Tibial artery (tissue), 4 donors: ENCODE data around the gene MAPK1.
A peak's percentile ranks its signal among the peaks of the same experiment; 100 is the strongest.
"Not testable (repeated sequence)": the region's sequence is repeated elsewhere in the genome, so short reads cannot be mapped to it uniquely, and the experiment has no call there.

Experiments
- DNase-seq, 2 donors: peaks; one replicate each; pipeline ENCODE4 v3.0.0-alpha.2; 2019
- H3K27ac ChIP-seq, 2 donors: fragments of 200-600 bp; sonication (generic) in 1 of 2; 1 replicate in 1 of 2; 2 replicates in 1 of 2; pipeline ENCODE4 v1.5.1; 2018 to 2019; ENCODE audit warnings: mild to moderate bottlenecking in 1 of 2
- H3K27me3 ChIP-seq, 2 donors: fragments of 200-600 bp; sonication (generic) in 1 of 2; one replicate each; pipeline versions ENCODE4 v1.5.1 to v1.6.0; 2016 to 2019
- H3K36me3 ChIP-seq, 3 donors: fragments of 200-600 bp; sonication (generic) in 2 of 3; one replicate each; pipeline ENCODE4 v1.5.1; 2016 to 2019; ENCODE audit warnings: mild to moderate bottlenecking in 2 of 3
- H3K4me1 ChIP-seq, 4 donors: fragments of 200-600 bp; sonication (generic) in 2 of 4; 1 replicate in 3 of 4; 2 replicates in 1 of 4; pipeline ENCODE4 v1.5.1; 2016 to 2019
- H3K4me3 ChIP-seq, 2 donors: fragments of 200-600 bp; sonication (generic) in 1 of 2; 1 replicate in 1 of 2; 2 replicates in 1 of 2; pipeline ENCODE4 v1.5.1; 2018 to 2019; ENCODE audit warnings: mild to moderate bottlenecking in 2 of 2
- H3K9me3 ChIP-seq, 3 donors: fragments of 200-600 bp; sonication (generic) in 1 of 3; one replicate each; pipeline ENCODE4 v1.5.1; 2016 to 2019
- intact Hi-C: fragments of 100-400 bp; cut with DNase I; formaldehyde crosslinking; loops from one replicate; pipeline ENCODE4 v1.15.0; 2023; ENCODE audit warnings: low total_unique reads
- TF ChIP-seq, protein P1 (sequence below), 2 experiments: fragments of 200-600 bp in 1 of 2; fragments of 450-650 bp in 1 of 2; IDR thresholded peaks; one replicate each; pipeline ENCODE4 v1.5.1; 2017 to 2019; ENCODE audit warnings: antibody characterized with exemption in 2 of 2, mild to moderate bottlenecking in 1 of 2, moderate library complexity in 1 of 2

MAPK1 gene

DNA sequence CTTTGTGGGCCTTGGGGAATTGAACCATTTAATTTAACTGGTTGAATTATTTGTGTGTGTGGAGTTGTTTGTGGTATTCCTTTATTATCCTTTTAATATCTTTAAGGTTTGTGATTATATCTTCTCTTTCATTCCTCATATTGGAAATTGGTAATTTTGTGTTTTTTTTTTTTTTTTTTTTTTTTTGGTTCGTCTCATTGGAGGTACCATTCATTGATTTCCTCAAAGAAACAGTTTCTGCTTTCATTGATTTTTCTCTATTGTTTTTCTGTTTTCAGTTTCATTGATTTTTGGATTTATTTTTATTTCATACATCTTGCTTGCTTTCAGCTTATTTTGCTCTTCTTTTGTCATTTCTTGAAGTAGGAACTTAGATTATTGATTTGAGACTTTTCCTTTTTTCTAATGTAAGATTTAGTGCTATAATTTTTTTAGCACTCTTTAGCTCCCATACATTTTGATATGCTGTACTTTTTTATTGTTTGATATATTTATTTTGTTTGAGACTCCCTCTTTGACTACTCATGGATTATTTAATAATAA lies 31.0 kb upstream of the MAPK1 start:
- TF ChIP-seq, protein P1, sequence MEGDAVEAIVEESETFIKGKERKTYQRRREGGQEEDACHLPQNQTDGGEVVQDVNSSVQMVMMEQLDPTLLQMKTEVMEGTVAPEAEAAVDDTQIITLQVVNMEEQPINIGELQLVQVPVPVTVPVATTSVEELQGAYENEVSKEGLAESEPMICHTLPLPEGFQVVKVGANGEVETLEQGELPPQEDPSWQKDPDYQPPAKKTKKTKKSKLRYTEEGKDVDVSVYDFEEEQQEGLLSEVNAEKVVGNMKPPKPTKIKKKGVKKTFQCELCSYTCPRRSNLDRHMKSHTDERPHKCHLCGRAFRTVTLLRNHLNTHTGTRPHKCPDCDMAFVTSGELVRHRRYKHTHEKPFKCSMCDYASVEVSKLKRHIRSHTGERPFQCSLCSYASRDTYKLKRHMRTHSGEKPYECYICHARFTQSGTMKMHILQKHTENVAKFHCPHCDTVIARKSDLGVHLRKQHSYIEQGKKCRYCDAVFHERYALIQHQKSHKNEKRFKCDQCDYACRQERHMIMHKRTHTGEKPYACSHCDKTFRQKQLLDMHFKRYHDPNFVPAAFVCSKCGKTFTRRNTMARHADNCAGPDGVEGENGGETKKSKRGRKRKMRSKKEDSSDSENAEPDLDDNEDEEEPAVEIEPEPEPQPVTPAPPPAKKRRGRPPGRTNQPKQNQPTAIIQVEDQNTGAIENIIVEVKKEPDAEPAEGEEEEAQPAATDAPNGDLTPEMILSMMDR (IDR thresholded peaks at IDR 0.05) = no peak
- DNase-seq = no peak
- intact Hi-C loops = no loop called here
- Histone ChIP-seq H3K9me3 (no peaks in the 10 kb centered on the region), H3K36me3 (no peaks in the 10 kb centered on the region), H3K4me1 (no peaks in the 10 kb centered on the region), H3K27me3 (no peaks in the 10 kb centered on the region), H3K27ac (no peak overlapping the region), H3K4me3 (no peak overlapping the region)

DNA sequence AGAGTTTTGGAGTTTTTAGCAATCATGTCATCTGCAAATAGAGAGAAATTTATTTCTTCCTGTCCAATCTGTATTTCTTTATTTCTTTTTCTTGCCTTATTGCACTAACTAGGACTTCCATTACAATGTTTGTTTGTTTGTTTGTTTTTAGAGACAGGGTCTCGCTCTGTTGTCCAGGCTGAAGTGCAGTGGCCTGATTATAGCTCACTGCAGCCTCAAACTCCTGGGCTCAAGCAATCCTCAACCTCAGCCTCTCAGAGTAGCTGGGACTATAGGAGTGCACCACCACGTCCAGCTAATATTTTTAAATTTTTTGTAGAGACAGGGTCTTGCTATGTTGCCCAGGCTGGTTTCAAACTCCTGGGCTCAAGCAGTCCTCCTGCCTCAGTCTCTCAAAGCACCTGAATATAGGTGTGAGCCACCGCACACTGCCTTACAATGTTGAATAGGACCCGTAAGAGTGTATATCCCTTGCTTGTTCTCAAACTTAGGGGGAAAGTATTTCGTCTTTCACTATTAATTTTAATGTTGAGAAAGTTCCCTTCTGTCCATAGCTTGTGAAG lies 29.6 kb upstream of the MAPK1 start:
- TF ChIP-seq, protein P1 (IDR thresholded peaks at IDR 0.05) = no peak
- Histone ChIP-seq H3K4me1 (no peaks in the 10 kb centered on the region), H3K9me3 (no peaks in the 10 kb centered on the region), H3K36me3 (no peaks in the 10 kb centered on the region), H3K27me3 (no peaks in the 10 kb centered on the region), H3K27ac (no peak overlapping the region), H3K4me3 (no peak overlapping the region)
- intact Hi-C loops = no loop called here
- DNase-seq = no peak

DNA sequence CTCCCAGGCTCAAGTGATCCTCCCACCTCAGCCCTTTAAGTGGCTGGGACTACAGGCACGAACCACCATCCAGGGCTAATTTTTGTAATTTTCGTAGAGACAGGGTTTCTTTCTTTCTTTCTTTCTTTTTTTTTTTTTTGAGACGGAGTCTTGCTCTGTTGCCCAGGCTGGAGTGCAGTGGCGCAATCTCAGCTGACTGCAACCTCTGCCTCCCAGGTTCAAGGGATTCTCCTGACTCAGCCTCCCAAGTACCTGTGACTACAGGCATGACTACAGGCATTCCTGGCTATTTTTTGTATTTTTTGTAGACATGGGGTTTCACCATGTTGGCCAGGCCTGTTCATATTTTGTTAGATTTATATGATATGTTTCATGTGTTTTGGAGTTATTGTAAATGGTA lies 28.8 kb upstream of the MAPK1 start:
- H3K36me3 ChIP-seq, H3K4me3 ChIP-seq, intact Hi-C loops, H3K27me3 ChIP-seq, H3K9me3 ChIP-seq, H3K27ac ChIP-seq, H3K4me1 ChIP-seq, DNase-seq: not testable (repeated sequence)

DNA sequence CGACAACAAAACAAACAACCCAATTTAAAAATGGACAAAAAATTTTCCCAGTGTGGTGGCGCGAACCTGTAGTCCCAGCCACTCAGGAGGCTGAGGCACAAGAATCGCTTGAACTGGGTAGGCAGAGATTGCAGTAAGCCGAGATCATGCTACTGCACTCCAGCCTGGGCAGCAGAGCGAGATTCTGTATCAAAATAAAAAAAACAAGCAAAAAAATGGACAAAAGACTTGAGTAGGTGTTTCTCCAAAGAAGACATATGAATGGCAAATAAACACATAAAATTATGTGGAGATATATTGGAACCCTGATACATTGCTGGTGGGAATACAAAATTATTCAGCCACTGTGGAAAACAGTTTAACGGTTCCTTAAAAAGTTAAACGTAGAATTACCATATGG lies 27.4 kb upstream of the MAPK1 start:
- H3K9me3 ChIP-seq = no peaks in the 10 kb centered on the region
- no peaks in the 10 kb centered on the region for H3K36me3 ChIP-seq
- no peak overlapping the region for H3K27ac ChIP-seq
- H3K27me3 ChIP-seq = no peaks in the 10 kb centered on the region
- DNase-seq = no peak
- intact Hi-C loops = no loop called here
- no peak overlapping the region for H3K4me3 ChIP-seq
- TF ChIP-seq, protein P1 (IDR thresholded peaks at IDR 0.05) = no peak
- no peaks in the 10 kb centered on the region for H3K4me1 ChIP-seq

DNA sequence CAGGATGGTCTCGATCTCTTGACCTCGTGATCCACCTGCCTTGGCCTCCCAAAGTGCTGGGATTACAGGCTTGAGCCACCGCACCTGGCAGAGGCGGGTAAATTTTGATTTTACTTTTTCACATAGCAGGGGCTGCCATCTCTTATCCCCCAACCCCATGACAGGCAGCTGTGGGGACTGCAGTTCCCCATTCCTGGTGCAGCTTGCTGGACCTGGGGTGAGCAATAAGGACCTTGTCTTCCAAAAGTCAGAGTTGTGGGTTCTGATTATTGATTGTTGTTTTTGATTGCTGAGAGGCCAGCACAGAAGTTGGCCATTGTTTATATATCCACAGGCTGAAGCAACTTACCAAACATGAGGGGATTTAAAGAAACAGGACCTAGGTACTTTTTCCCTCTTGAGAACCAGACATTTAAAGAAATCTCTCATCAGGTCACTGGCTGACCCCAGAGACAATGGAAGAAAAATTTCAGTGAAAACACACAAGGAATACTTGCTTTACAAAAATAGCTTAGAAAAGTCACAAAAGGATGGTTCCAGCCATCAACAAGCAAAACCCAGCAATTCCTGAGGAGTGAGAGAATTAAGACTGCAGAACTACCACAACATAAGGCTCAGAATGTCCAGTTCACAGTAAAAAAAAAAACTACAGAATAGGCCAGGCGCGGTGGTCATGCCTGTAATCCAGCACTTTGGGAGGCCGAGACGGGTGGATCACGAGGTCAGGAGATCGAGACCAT lies 22.0 kb upstream of the MAPK1 start:
- TF ChIP-seq, protein P1 (IDR thresholded peaks at IDR 0.05) = no peak
- Histone ChIP-seq H3K36me3 (no peaks in the 10 kb centered on the region), H3K4me3 (no peak overlapping the region), H3K27me3 (no peaks in the 10 kb centered on the region), H3K4me1 (no peaks in the 10 kb centered on the region), H3K9me3 (no peaks in the 10 kb centered on the region), H3K27ac (no peak overlapping the region)
- intact Hi-C loops = no loop called here
- peak in 1 of 2 donors; percentile 24 for DNase-seq

DNA sequence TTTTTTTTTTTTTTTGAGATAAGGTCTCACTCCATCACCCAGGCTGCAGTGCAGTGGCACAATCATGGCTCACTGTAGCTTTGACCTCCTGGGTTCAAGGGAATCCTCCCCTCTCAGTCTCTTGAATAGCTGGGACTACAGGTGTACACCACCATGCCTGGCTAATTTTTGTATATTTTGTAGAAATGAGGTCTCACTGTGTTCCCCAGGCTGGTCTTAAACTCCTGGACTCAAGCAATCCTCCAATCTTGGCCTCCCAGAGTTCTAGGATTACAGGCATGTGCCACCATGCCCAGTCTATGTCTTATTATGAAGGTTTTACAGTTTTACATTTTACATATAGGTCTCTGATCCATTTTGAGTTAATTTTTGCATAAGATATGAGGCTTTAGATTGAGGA lies 20.4 kb upstream of the MAPK1 start:
- no peaks in the 10 kb centered on the region for H3K36me3 ChIP-seq
- no peaks in the 10 kb centered on the region for H3K27me3 ChIP-seq
- TF ChIP-seq, protein P1 (IDR thresholded peaks at IDR 0.05) = no peak
- intact Hi-C loops = no loop called here
- H3K9me3 ChIP-seq = no peaks in the 10 kb centered on the region
- H3K4me3 ChIP-seq = no peak overlapping the region
- H3K27ac ChIP-seq = no peak overlapping the region
- peak in 1 of 2 donors; percentile 5 for DNase-seq
- H3K4me1 ChIP-seq = no peaks in the 10 kb centered on the region

DNA sequence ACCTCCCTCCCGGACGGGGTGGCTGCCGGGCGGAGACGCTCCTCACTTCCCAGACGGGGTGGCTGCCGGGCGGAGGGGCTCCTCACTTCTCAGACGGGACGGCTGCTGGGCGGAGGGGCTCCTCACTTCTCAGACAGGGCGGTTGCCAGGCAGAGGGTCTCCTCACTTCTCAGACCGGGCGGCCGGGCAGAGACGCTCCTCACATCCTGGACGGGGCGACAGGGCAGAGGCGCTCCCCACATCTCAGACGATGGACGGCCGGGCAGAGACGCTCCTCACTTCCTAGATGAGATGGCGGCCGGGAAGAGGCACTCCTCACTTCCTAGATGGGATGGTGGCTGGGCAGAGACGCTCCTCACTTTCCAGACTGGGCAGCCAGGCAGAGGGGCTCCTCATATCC lies 16.5 kb upstream of the MAPK1 start:
- H3K27me3 ChIP-seq, intact Hi-C loops, H3K4me3 ChIP-seq, H3K27ac ChIP-seq, DNase-seq, H3K9me3 ChIP-seq, H3K4me1 ChIP-seq, H3K36me3 ChIP-seq: not testable (repeated sequence)

DNA sequence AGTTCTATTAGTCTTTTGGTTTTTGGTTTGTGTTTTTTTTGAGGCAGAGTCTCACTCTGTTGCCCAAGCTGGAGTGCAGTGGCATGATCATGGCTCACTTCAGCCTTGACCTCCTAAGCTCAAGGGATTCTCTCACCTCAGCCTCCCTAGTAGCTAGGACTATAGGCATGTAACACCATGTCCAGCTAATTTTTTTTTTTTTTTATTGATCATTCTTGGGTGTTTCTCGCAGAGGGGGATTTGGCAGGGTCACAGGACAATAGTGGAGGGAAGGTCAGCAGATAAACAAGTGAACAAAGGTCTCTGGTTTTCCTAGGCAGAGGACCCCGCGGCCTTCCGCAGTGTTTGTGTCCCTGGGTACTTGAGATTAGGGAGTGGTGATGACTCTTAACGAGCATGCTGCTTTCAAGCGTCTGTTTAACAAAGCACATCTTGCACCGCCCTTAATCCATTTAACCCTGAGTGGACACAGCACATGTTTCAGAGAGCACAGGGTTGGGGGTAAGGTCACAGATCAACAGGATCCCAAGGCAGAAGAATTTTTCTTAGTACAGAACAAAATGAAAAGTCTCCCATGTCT lies 15.4 kb upstream of the MAPK1 start:
- H3K27ac ChIP-seq, H3K27me3 ChIP-seq, H3K4me3 ChIP-seq, H3K9me3 ChIP-seq, H3K36me3 ChIP-seq, H3K4me1 ChIP-seq, DNase-seq, intact Hi-C loops: not testable (repeated sequence)
